Measurements from ENCODE around the gene TMEM119.
"Not testable (repeated sequence)": the region's sequence is repeated elsewhere in the genome, so short reads cannot be mapped to it uniquely, and the experiment has no call there.

Gene TMEM119

GRCh38 chr12:108598553-108599250 lies 818 bp upstream of the TMEM119 start:
- peaks cover 15% of the 10 kb centered on the region for H3K4me1 ChIP-seq (ENCODE audit: insufficient read depth, low read length)
- no peaks in the 10 kb centered on the region for H3K27me3 ChIP-seq (ENCODE audit: insufficient read depth, low read length)
- no peaks in the 10 kb centered on the region for H3K36me3 ChIP-seq (ENCODE audit: insufficient read depth, low read length)
- H3K4me3 ChIP-seq (ENCODE audit: low read length): no peak overlapping the region
- no peaks in the 10 kb centered on the region for H3K9me3 ChIP-seq (ENCODE audit: low read length)
- no peak overlapping the region for H2AFZ ChIP-seq (ENCODE audit: low read depth, low read length)

GRCh38 chr12:108596854-108597558 lies 878 bp downstream of the TMEM119 start:
- Histone ChIP-seq H3K9me3 (ENCODE audit: low read length) (no peaks in the 10 kb centered on the region), H3K4me3 (ENCODE audit: low read length) (no peak overlapping the region), H3K4me1 (ENCODE audit: insufficient read depth, low read length) (peaks cover 15% of the 10 kb centered on the region), H2AFZ (ENCODE audit: low read depth, low read length) (no peak overlapping the region), H3K27me3 (ENCODE audit: insufficient read depth, low read length) (no peaks in the 10 kb centered on the region), H3K36me3 (ENCODE audit: insufficient read depth, low read length) (no peaks in the 10 kb centered on the region)

- Histone ChIP-seq H2AFZ (ENCODE audit: low read depth, low read length) (no peak overlapping the region), H3K4me1 (ENCODE audit: insufficient read depth, low read length) (peaks cover 11% of the 10 kb centered on the region), H3K4me3 (ENCODE audit: low read length) (no peak overlapping the region), H3K27me3 (ENCODE audit: insufficient read depth, low read length) (no peaks in the 10 kb centered on the region), H3K9me3 (ENCODE audit: low read length) (no peaks in the 10 kb centered on the region), H3K36me3 (ENCODE audit: insufficient read depth, low read length) (no peaks in the 10 kb centered on the region)
These were observed 1.9 kb downstream of the TMEM119 start for GRCh38 chr12:108595711-108596647.

GRCh38 chr12:108594960-108595710 lies 2.7 kb downstream of the TMEM119 start:
- Histone ChIP-seq H3K4me3 (ENCODE audit: low read length) (no peak overlapping the region), H3K4me1 (ENCODE audit: insufficient read depth, low read length) (peaks cover 11% of the 10 kb centered on the region), H3K36me3 (ENCODE audit: insufficient read depth, low read length) (no peaks in the 10 kb centered on the region), H3K9me3 (ENCODE audit: low read length) (no peaks in the 10 kb centered on the region), H3K27me3 (ENCODE audit: insufficient read depth, low read length) (no peaks in the 10 kb centered on the region), H2AFZ (ENCODE audit: low read depth, low read length) (no peak overlapping the region)

GRCh38 chr12:108594323-108594903 lies 3.5 kb downstream of the TMEM119 start:
- no peak overlapping the region for H2AFZ ChIP-seq (ENCODE audit: low read depth, low read length)
- no peaks in the 10 kb centered on the region for H3K36me3 ChIP-seq (ENCODE audit: insufficient read depth, low read length)
- H3K4me1 ChIP-seq (ENCODE audit: insufficient read depth, low read length): peaks cover 12% of the 10 kb centered on the region
- H3K27me3 ChIP-seq (ENCODE audit: insufficient read depth, low read length): no peaks in the 10 kb centered on the region
- no peak overlapping the region for H3K4me3 ChIP-seq (ENCODE audit: low read length)
- H3K9me3 ChIP-seq (ENCODE audit: low read length): no peaks in the 10 kb centered on the region

- Histone ChIP-seq H3K9me3 (ENCODE audit: low read length) (no peaks in the 10 kb centered on the region), H3K36me3 (ENCODE audit: insufficient read depth, low read length) (no peaks in the 10 kb centered on the region), H3K4me1 (ENCODE audit: insufficient read depth, low read length) (peaks cover 8% of the 10 kb centered on the region), H2AFZ (ENCODE audit: low read depth, low read length) (no peak overlapping the region), H3K4me3 (ENCODE audit: low read length) (no peak overlapping the region), H3K27me3 (ENCODE audit: insufficient read depth, low read length) (no peaks in the 10 kb centered on the region)
These were observed 5.6 kb downstream of the TMEM119 start for GRCh38 chr12:108592033-108592909.

- H3K4me1 ChIP-seq (ENCODE audit: insufficient read depth, low read length): peaks cover 7% of the 10 kb centered on the region
- no peaks in the 10 kb centered on the region for H3K27me3 ChIP-seq (ENCODE audit: insufficient read depth, low read length)
- H2AFZ ChIP-seq (ENCODE audit: low read depth, low read length): no peak overlapping the region
- no peaks in the 10 kb centered on the region for H3K36me3 ChIP-seq (ENCODE audit: insufficient read depth, low read length)
- no peak overlapping the region for H3K4me3 ChIP-seq (ENCODE audit: low read length)
- H3K9me3 ChIP-seq (ENCODE audit: low read length): no peaks in the 10 kb centered on the region
These were observed 6.5 kb downstream of the TMEM119 start for GRCh38 chr12:108591267-108591980.

- H3K27me3 ChIP-seq (ENCODE audit: insufficient read depth, low read length); H3K4me1 ChIP-seq (ENCODE audit: insufficient read depth, low read length); H3K36me3 ChIP-seq (ENCODE audit: insufficient read depth, low read length); H2AFZ ChIP-seq (ENCODE audit: low read depth, low read length); H3K9me3 ChIP-seq (ENCODE audit: low read length); H3K4me3 ChIP-seq (ENCODE audit: low read length): not testable (repeated sequence)
These were observed 7.4 kb downstream of the TMEM119 start for GRCh38 chr12:108590463-108590862.

GRCh38 chr12:108589840-108590229 lies 8.0 kb downstream of the TMEM119 start:
- Histone ChIP-seq H2AFZ (ENCODE audit: low read depth, low read length) (no peak overlapping the region), H3K4me3 (ENCODE audit: low read length) (no peak overlapping the region), H3K9me3 (ENCODE audit: low read length) (no peaks in the 10 kb centered on the region), H3K4me1 (ENCODE audit: insufficient read depth, low read length) (peaks cover 7% of the 10 kb centered on the region), H3K36me3 (ENCODE audit: insufficient read depth, low read length) (no peaks in the 10 kb centered on the region), H3K27me3 (ENCODE audit: insufficient read depth, low read length) (no peaks in the 10 kb centered on the region)

GRCh38 chr12:108589028-108589839 lies 8.7 kb downstream of the TMEM119 start:
- H3K4me3 ChIP-seq (ENCODE audit: low read length): no peak overlapping the region
- H3K36me3 ChIP-seq (ENCODE audit: insufficient read depth, low read length): no peaks in the 10 kb centered on the region
- no peaks in the 10 kb centered on the region for H3K27me3 ChIP-seq (ENCODE audit: insufficient read depth, low read length)
- no peak overlapping the region for H2AFZ ChIP-seq (ENCODE audit: low read depth, low read length)
- H3K9me3 ChIP-seq (ENCODE audit: low read length): no peaks in the 10 kb centered on the region
- peaks cover 7% of the 10 kb centered on the region for H3K4me1 ChIP-seq (ENCODE audit: insufficient read depth, low read length)

- Histone ChIP-seq H3K4me3 (ENCODE audit: low read length) (no peak overlapping the region), H3K4me1 (ENCODE audit: insufficient read depth, low read length) (peaks cover 7% of the 10 kb centered on the region), H3K9me3 (ENCODE audit: low read length) (no peaks in the 10 kb centered on the region), H3K27me3 (ENCODE audit: insufficient read depth, low read length) (no peaks in the 10 kb centered on the region), H2AFZ (ENCODE audit: low read depth, low read length) (no peak overlapping the region), H3K36me3 (ENCODE audit: insufficient read depth, low read length) (no peaks in the 10 kb centered on the region)
These were observed 10.1 kb downstream of the TMEM119 start for GRCh38 chr12:108587826-108588225.
